Stomach (tissue), 4 donors: Measurements from ENCODE around the gene AFAP1.

Experiments used
- POLR2A ChIP-seq, 4 donors: fragments of 450-650 bp; IDR thresholded peaks; one replicate each; pipeline ENCODE4 v1.6.1; 2016; ENCODE audit warnings: antibody characterized with exemption in 4 of 4, control low read depth in 2 of 4, mild to moderate bottlenecking in 1 of 4, moderate library complexity in 1 of 4
- TF ChIP-seq, protein P1 (sequence below), 7 experiments: fragments of 450-650 bp in 4 of 7; fragments of 200-600 bp in 3 of 7; sonication (generic) in 3 of 7; IDR thresholded peaks; one replicate each; pipeline ENCODE4 v1.5.1; 2016 to 2019; ENCODE audit warnings: antibody characterized with exemption in 7 of 7, control low read depth in 2 of 7, mild to moderate bottlenecking in 1 of 7

DNA sequence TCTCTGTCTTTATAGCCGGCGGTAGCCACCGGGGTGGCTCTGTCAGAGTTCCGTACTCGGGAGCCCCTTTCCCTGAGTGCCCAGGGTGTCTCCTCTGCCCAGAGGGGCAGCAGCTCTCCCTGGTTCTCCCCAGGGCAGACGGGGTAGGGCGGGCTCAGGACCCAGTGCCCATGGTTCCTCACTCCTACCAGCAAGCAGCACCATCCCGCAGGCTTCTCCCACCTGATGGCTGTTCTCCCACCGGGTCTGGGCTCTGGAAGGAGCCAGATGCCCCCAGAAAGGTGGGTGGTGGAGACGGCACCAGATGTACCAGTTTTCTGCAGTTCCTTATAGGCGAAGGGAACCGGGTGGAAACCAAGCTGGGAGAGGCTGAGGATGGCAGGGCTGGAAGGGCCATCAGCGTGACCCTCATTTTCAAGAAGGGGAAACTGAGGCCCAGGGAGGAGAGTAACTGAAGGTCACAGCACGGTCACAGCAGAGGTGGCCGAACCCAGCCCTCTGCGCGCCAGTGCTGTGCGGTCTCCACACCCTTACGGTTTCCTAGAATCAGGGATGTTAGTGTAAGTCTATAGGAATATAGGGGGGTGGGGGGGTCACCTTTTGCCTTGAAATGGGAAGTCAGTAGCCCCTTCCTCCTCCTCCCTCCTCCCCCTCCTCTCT lies 198.7 kb downstream of the AFAP1 start:
- TF ChIP-seq, protein P1, sequence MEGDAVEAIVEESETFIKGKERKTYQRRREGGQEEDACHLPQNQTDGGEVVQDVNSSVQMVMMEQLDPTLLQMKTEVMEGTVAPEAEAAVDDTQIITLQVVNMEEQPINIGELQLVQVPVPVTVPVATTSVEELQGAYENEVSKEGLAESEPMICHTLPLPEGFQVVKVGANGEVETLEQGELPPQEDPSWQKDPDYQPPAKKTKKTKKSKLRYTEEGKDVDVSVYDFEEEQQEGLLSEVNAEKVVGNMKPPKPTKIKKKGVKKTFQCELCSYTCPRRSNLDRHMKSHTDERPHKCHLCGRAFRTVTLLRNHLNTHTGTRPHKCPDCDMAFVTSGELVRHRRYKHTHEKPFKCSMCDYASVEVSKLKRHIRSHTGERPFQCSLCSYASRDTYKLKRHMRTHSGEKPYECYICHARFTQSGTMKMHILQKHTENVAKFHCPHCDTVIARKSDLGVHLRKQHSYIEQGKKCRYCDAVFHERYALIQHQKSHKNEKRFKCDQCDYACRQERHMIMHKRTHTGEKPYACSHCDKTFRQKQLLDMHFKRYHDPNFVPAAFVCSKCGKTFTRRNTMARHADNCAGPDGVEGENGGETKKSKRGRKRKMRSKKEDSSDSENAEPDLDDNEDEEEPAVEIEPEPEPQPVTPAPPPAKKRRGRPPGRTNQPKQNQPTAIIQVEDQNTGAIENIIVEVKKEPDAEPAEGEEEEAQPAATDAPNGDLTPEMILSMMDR (IDR thresholded peaks at IDR 0.05), result no peak
- no peak for TF ChIP-seq POLR2A (IDR thresholded peaks at IDR 0.05)
